SK-N-SH (cell line): Measurements from ENCODE around the gene TMEM164.

ENCODE experiments used
- GABPA ChIP-seq: IDR thresholded peaks from 2 replicates; pipeline ENCODE4 v1.4.0; 2012; ENCODE audit warnings: low read depth, mild to moderate bottlenecking
- RCOR1 ChIP-seq: fragments of 150-350 bp; IDR thresholded peaks from 2 replicates; pipeline ENCODE4 v1.6.1; 2017; ENCODE audit warnings: antibody characterized with exemption, low read length
- RFX5 ChIP-seq: IDR thresholded peaks from 2 replicates; pipeline ENCODE4 v1.6.1; 2012; ENCODE audit warnings: mild to moderate bottlenecking, improper control_type of control experiment, low read length
- SIN3A ChIP-seq: IDR thresholded peaks from 2 replicates; pipeline ENCODE4 v1.6.1; 2012; ENCODE audit warnings: low read depth, mild to moderate bottlenecking, low read length, moderate library complexity, borderline replicate concordance
- TAF1 ChIP-seq: IDR thresholded peaks from 2 replicates; pipeline ENCODE4 v1.6.1; 2012; ENCODE audit warnings: low read depth, mild to moderate bottlenecking, low read length, moderate library complexity, borderline replicate concordance
- USF2 ChIP-seq: fragments of 150-350 bp; IDR thresholded peaks from 2 replicates; pipeline ENCODE4 v1.6.1; 2017; ENCODE audit warnings: antibody characterized with exemption, low read length, low read depth, borderline replicate concordance
- TF ChIP-seq, protein P1 (sequence below): fragments of 200-600 bp; sonication (generic); IDR thresholded peaks from 2 replicates; pipeline ENCODE4 v1.6.1; 2017; ENCODE audit warnings: antibody characterized with exemption, mild to moderate bottlenecking, moderate library complexity
- TF ChIP-seq, protein P2 (sequence below): IDR thresholded peaks from 2 replicates; pipeline ENCODE4; 2012

DNA sequence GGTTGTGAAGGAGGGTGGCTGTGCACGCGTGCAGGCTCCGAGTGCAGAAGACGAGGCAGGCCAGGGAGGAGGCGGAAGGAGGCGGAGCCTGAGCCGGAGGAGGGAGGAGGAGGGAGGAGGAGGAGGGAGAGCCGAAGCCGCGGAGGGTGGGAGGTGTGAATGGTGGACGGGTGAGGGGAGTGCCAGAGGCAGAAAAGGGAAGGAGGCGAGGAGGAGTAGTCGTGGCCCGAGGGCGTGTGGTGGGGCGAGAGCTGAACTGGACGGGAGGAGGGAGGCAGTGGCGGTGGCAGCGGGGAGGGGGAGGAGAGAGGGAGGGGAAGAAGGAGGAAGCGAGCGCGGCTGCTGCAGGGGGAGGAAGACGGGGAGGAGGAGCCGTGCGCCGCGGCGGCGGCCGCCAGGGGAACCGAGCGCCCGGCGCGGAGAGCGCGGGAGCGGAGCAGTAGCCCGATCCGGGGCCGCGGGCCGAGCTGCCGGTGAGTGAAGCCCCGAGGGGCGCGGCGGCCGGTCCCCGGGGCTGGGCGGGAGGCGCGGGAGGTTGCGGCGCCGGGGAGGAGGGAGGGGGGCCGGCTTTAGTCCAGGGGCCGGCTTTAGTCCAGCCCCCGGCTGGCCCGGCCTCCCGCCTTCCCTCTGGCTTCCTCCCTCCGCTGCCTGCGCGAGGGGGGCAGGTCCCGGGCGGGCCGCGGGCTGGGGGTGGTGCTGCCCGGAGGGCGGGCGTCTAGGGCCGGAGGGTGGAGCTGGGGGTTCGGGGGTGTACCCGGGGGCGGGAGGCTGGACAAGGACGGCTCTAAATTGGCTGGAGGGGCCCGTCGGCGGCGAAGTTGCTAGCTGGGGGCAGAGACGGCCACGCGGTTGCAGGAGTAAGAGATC, at the start of gene TMEM164:
- TF ChIP-seq USF2 (no peak), RCOR1 (no peak), SIN3A (no peak), GABPA (no peak), TAF1 (peak; percentile 11; the same call in 1 of the 2 replicates), RFX5 (no peak)
- TF ChIP-seq, protein P1, sequence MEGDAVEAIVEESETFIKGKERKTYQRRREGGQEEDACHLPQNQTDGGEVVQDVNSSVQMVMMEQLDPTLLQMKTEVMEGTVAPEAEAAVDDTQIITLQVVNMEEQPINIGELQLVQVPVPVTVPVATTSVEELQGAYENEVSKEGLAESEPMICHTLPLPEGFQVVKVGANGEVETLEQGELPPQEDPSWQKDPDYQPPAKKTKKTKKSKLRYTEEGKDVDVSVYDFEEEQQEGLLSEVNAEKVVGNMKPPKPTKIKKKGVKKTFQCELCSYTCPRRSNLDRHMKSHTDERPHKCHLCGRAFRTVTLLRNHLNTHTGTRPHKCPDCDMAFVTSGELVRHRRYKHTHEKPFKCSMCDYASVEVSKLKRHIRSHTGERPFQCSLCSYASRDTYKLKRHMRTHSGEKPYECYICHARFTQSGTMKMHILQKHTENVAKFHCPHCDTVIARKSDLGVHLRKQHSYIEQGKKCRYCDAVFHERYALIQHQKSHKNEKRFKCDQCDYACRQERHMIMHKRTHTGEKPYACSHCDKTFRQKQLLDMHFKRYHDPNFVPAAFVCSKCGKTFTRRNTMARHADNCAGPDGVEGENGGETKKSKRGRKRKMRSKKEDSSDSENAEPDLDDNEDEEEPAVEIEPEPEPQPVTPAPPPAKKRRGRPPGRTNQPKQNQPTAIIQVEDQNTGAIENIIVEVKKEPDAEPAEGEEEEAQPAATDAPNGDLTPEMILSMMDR, result no peak
- TF ChIP-seq, protein P2, sequence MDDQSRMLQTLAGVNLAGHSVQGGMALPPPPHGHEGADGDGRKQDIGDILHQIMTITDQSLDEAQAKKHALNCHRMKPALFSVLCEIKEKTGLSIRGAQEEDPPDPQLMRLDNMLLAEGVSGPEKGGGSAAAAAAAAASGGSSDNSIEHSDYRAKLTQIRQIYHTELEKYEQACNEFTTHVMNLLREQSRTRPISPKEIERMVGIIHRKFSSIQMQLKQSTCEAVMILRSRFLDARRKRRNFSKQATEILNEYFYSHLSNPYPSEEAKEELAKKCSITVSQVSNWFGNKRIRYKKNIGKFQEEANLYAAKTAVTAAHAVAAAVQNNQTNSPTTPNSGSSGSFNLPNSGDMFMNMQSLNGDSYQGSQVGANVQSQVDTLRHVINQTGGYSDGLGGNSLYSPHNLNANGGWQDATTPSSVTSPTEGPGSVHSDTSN, result no peak
